Caco-2 (cell line): ENCODE results near the gene DDX3X. TPM values are rescaled to one million over a fixed set of nuclear protein-coding genes. Genes with fewer than 3 reads are reported as not detected.

Experiments
- BruUV-seq: library from RNA; stranded (reverse); fragments of 400-500 nt; replicated peaks from 2 replicates; lab custom pipeline; 2021; lab: Mats Ljungman, UMichigan
- CTCF ChIA-PET: fragments of 300-600 bp; sonication (Branson Sonifier 250); formaldehyde crosslinking; loops from one replicate; lab custom pipeline; 2022; ENCODE audit warnings: antibody characterized with exemption; lab: Charles Lee
- POLR2A ChIA-PET: fragments of 300-600 bp; sonication (Branson Sonifier 250); formaldehyde crosslinking; loops from one replicate; lab custom pipeline; 2022; ENCODE audit warnings: antibody characterized with exemption; lab: Charles Lee
- DNase-seq, 2 experiments: peaks; one replicate each; pipeline versions ENCODE4 v3.0.0 to v3.0.0-alpha.2; 2020 to 2022
- H3K27me3 ChIP-seq: replicated peaks from 2 replicates; pipeline ENCODE4 v1.6.0; 2011; ENCODE audit warnings: low read length; ENCODE audit not compliant: control insufficient read depth, insufficient read depth
- H3K36me3 ChIP-seq: 2 replicates; pipeline ENCODE4 v1.5.1; 2011; ENCODE audit warnings: low read length; ENCODE audit not compliant: control insufficient read depth, insufficient read depth
- H3K4me1 ChIP-seq: fragments of 250-450 bp; sonication (Bioruptor Pico); 2 replicates; pipeline ENCODE4 v1.5.1; 2020; ENCODE audit warnings: mild to moderate bottlenecking
- H3K4me3 ChIP-seq: 2 replicates; pipeline ENCODE4 v1.5.1; 2011; ENCODE audit warnings: low read depth, mild to moderate bottlenecking, control low read depth, low read length
- H3K9me3 ChIP-seq: fragments of 250-450 bp; sonication (Bioruptor Pico); 2 replicates; pipeline ENCODE4 v1.5.1; 2020; ENCODE audit warnings: mild to moderate bottlenecking, moderate library complexity
- H3K27ac Mint-ChIP-seq: one replicate; pipeline ENCODE4 v1.8.0; 2022; ENCODE audit warnings: mixed read lengths; ENCODE audit not compliant: unreplicated experiment
- H3K27me3 Mint-ChIP-seq: one replicate; pipeline ENCODE4 v1.8.0; 2022; ENCODE audit warnings: mixed read lengths; ENCODE audit not compliant: insufficient read depth, unreplicated experiment
- H3K36me3 Mint-ChIP-seq: one replicate; pipeline ENCODE4 v1.8.0; 2022; ENCODE audit warnings: mild to moderate bottlenecking, mixed read lengths; ENCODE audit not compliant: insufficient read depth, unreplicated experiment
- H3K4me1 Mint-ChIP-seq: one replicate; pipeline ENCODE4 v1.8.0; 2022; ENCODE audit warnings: low read depth, mixed read lengths; ENCODE audit not compliant: unreplicated experiment
- H3K4me3 Mint-ChIP-seq: one replicate; pipeline ENCODE4 v1.8.0; 2022; ENCODE audit warnings: mild to moderate bottlenecking, moderate library complexity, mixed read lengths; ENCODE audit not compliant: unreplicated experiment
- H3K9me3 Mint-ChIP-seq: one replicate; pipeline ENCODE4 v1.8.0; 2022; ENCODE audit warnings: mixed read lengths; ENCODE audit not compliant: unreplicated experiment
- CTCF ChIP-seq, 2 experiments: fragments of 200-600 bp in 1 of 2; IDR thresholded peaks; 1 replicate in 1 of 2; 2 replicates in 1 of 2; pipeline versions ENCODE4 v1.5.1 to v1.8.0; 2011 to 2022; ENCODE audit warnings: antibody characterized with exemption in 1 of 2, control low read depth in 1 of 2, inconsistent platforms in 1 of 2, low read depth in 1 of 2, low read length in 1 of 2, mild to moderate bottlenecking in 1 of 2, moderate library complexity in 1 of 2; ENCODE audit not compliant: insufficient read depth in 1 of 2, severe bottlenecking in 1 of 2, unreplicated experiment in 1 of 2
- intact Hi-C: fragments of 100-400 bp; cut with micrococcal nuclease; formaldehyde crosslinking; loops from one replicate; pipeline ENCODE4 v1.10.0; 2022; ENCODE audit not compliant: unreplicated experiment
- total RNA-seq: library from RNA; stranded (reverse); gene quantifications from 2 replicates; pipeline ENCODE4 v1.2.3, GENCODE V29; 2022

Gene DDX3X
- total RNA-seq, 1 experiment from 2014 or later = 302 TPM

DNA sequence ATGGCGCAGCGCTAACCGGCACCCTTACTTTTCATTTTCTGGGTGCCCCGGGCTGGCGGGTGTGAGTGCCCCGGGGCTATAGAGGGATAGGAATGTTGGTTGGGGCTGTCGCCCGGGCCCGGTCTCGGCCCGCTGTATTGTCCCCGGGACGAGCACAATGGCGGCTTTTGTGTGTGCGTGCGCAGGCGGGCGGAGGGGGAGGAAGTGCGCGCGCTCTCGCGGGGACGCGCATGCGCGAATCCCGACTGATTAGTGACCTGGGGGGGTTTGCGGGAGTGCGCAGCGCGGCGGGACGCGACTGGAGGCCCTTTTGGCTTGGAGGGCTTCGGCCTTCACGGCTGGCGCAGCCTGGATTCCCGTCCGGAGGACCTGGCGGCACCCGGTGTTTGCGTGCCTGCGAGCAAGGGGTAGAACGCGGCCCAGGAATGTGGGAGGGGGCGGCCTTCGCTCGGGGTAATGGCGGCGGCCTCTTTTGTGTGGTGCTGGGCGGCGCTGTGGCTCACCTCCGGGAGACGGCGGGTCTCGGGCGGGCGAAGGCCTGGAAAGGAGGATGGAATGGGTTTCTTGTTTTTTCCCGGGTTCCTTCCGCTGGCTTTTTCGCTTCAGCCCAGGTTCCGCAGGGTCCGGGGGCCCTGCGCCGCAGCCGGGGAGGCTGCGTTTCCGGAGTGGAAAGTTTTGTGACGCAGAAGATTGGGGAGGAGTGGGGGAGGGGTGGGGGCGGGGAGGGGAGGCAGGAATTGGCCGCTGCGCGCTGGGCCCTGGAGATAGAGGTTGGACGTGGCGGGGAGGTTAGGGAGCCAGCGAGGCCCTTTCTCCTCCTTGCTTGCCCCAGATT is 618 bp downstream of the DDX3X start:
- ChIA-PET CTCF (no interaction called here), POLR2A (interaction anchor here (0.6 kb wide), 1 partner anchor 79 kb away, joined by 3 read pairs; no protein-coding TSS in a partner anchor)
- H3K4me1 ChIP-seq = peaks cover 8% of the 10 kb centered on the region; the same call in 1 of the 2 replicates
- H3K9me3 Mint-ChIP-seq = no peaks in the 10 kb centered on the region
- H3K36me3 ChIP-seq = no peaks in the 10 kb centered on the region; the same call in 1 of the 2 replicates
- H3K27me3 Mint-ChIP-seq = no peaks in the 10 kb centered on the region
- peak; percentile 73 to 76 for DNase-seq
- no peaks in the 10 kb centered on the region for H3K4me1 Mint-ChIP-seq
- TF ChIP-seq CTCF (IDR thresholded peaks at IDR 0.05; ENCODE audit: insufficient read depth in 1 of 2, low read depth in 1 of 2, low read length in 1 of 2, severe bottlenecking in 1 of 2, unreplicated experiment in 1 of 2) = no peak
- no peaks in the 10 kb centered on the region for H3K9me3 ChIP-seq
- intact Hi-C loops = loop anchor here (10.0 kb wide), 2 partner anchors 110 to 250 kb away; partner anchors contain the start of genes NYX and USP9X
- no peaks in the 10 kb centered on the region for H3K27me3 ChIP-seq
- peak overlapping the region; percentile 100 for H3K27ac Mint-ChIP-seq
- peak overlapping the region; percentile 85 for H3K4me3 ChIP-seq
- BruUV-seq = no TSS peak
- H3K4me3 Mint-ChIP-seq = peak overlapping the region; percentile 88
- H3K36me3 Mint-ChIP-seq = peaks cover 69% of the 10 kb centered on the region

GRCh38 chrX:41335198-41335957 is 1.4 kb downstream of the DDX3X start:
- Mint-ChIP-seq H3K27me3 (no peaks in the 10 kb centered on the region), H3K36me3 (peaks cover 73% of the 10 kb centered on the region), H3K4me3 (peak overlapping the region; percentile 88), H3K4me1 (no peaks in the 10 kb centered on the region), H3K27ac (peak overlapping the region; percentile 100), H3K9me3 (no peaks in the 10 kb centered on the region)
- BruUV-seq = TSS peak; percentile 24
- peaks cover 8% of the 10 kb centered on the region; the same call in 1 of the 2 replicates for H3K4me1 ChIP-seq
- no peaks in the 10 kb centered on the region; the same call in none of the 2 replicates for H3K36me3 ChIP-seq
- DNase-seq = no peak
- intact Hi-C loops = loop anchor here (10.0 kb wide), 2 partner anchors 109 to 251 kb away; partner anchors contain the start of genes NYX and USP9X
- no peak for TF ChIP-seq CTCF (IDR thresholded peaks at IDR 0.05; ENCODE audit: insufficient read depth in 1 of 2, low read depth in 1 of 2, low read length in 1 of 2, severe bottlenecking in 1 of 2, unreplicated experiment in 1 of 2)
- POLR2A ChIA-PET = no interaction called here
- H3K9me3 ChIP-seq = no peaks in the 10 kb centered on the region
- H3K4me3 ChIP-seq = peak overlapping the region; percentile 85
- no peaks in the 10 kb centered on the region for H3K27me3 ChIP-seq
- CTCF ChIA-PET = no interaction called here

- H3K4me3 ChIP-seq = peak overlapping the region; percentile 85
- intact Hi-C loops = loop anchor here (10.0 kb wide), 2 partner anchors 109 to 251 kb away; partner anchors contain the start of genes NYX and USP9X
- no peaks in the 10 kb centered on the region for H3K4me1 Mint-ChIP-seq
- peaks cover 79% of the 10 kb centered on the region for H3K36me3 Mint-ChIP-seq
- peak overlapping the region; percentile 88 for H3K4me3 Mint-ChIP-seq
- no peak for DNase-seq
- no peak overlapping the region for H3K27ac Mint-ChIP-seq
- H3K9me3 ChIP-seq = no peaks in the 10 kb centered on the region
- no peaks in the 10 kb centered on the region for H3K27me3 Mint-ChIP-seq
- no TSS peak for BruUV-seq
- TF ChIP-seq CTCF (IDR thresholded peaks at IDR 0.05; ENCODE audit: insufficient read depth in 1 of 2, low read depth in 1 of 2, low read length in 1 of 2, severe bottlenecking in 1 of 2, unreplicated experiment in 1 of 2) = no peak
- H3K9me3 Mint-ChIP-seq = no peaks in the 10 kb centered on the region
- H3K27me3 ChIP-seq = no peaks in the 10 kb centered on the region
- POLR2A ChIA-PET = no interaction called here
- CTCF ChIA-PET = no interaction called here
- H3K36me3 ChIP-seq = no peaks in the 10 kb centered on the region; the same call in none of the 2 replicates
- H3K4me1 ChIP-seq = peaks cover 8% of the 10 kb centered on the region; the same call in 1 of the 2 replicates
Measured at GRCh38 chrX:41335958-41336331, 2.0 kb downstream of the DDX3X start.
